ENCODE results near the gene COPS7B. TPM values are rescaled to one million over a fixed set of nuclear protein-coding genes. Genes with fewer than 3 reads are reported as not detected.

COPS7B gene
- total RNA-seq, 4 donors from 2014 or later = 21.3 to 51.3 (median 22.8) TPM

DNA sequence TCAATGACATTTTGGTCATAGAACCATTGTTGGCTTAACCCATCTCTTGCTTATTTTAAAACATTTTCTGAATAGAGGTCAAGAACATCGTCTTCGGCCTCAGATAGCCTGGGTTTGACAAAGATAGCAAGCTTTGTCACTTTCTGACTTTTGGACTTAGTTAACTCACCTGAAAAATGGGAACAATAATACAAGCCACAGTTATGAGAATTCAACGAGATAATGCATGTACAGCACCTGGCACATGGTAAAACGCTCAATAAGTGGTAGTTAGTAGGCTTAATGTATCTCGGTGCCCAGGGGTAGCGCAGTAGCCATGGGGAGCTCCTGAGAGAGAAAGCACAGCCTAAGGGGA lies 446 bp upstream of the COPS7B start:
- peak overlapping the region; percentile 72 to 97 (median 88) for H3K4me3 ChIP-seq
- in situ Hi-C loops (cut with MboI; ENCODE audit: low pct_ligation_motif_present in 1 of 4, low pct_unique_long_range_greater_than_20kb in 1 of 4, low sequenced_read_pairs in 3 of 4) = no loop called here
- TF ChIP-seq EP300 (IDR thresholded peaks at IDR 0.05; ENCODE audit: low read depth) (no peak), POLR2A (IDR thresholded peaks at IDR 0.05) (no peak), POLR2AphosphoS5 (IDR thresholded peaks at IDR 0.05) (no peak)
- TF ChIP-seq, protein P1, sequence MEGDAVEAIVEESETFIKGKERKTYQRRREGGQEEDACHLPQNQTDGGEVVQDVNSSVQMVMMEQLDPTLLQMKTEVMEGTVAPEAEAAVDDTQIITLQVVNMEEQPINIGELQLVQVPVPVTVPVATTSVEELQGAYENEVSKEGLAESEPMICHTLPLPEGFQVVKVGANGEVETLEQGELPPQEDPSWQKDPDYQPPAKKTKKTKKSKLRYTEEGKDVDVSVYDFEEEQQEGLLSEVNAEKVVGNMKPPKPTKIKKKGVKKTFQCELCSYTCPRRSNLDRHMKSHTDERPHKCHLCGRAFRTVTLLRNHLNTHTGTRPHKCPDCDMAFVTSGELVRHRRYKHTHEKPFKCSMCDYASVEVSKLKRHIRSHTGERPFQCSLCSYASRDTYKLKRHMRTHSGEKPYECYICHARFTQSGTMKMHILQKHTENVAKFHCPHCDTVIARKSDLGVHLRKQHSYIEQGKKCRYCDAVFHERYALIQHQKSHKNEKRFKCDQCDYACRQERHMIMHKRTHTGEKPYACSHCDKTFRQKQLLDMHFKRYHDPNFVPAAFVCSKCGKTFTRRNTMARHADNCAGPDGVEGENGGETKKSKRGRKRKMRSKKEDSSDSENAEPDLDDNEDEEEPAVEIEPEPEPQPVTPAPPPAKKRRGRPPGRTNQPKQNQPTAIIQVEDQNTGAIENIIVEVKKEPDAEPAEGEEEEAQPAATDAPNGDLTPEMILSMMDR (IDR thresholded peaks at IDR 0.05) = no peak
- 25 to 29% methylated on average over 6 of the region's 6 CpGs for WGBS, 2 donors (ENCODE audit: low coverage in 1 of 2)
- intact Hi-C loops (cut with DNase I; ENCODE audit: low total_unique reads) = no loop called here
- no peaks in the 10 kb centered on the region for H3K36me3 ChIP-seq
- no peak for DNase-seq
- H3K4me1 ChIP-seq = peaks cover 15 to 50% (median 39%) of the 10 kb centered on the region in 4 donors
- no peaks in the 10 kb centered on the region for H3K27me3 ChIP-seq
- peak overlapping the region; percentile 74 to 84 (median 78) for H3K27ac ChIP-seq
- H3K9me3 ChIP-seq = no peaks in the 10 kb centered on the region

DNA sequence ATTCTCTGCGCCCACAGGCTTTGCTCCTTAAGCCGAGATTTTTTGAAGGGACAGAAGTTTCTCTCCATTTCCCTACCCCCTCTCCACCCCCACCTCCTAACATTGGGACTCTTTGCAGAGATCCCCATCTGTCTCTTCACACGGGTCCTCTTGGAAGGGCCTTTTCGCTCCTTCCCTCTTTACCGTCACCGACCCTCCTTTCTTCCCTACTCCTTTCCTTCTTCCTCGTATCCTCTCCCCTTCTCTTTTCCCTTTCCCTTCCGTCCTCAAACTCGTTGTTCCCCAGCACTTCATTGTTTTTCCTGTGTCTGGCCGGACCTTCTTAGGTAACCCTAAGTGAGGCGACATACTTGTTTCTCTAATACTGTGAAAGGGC lies 660 bp downstream of the COPS7B start:
- 18 to 32% methylated on average over 11 of the region's 11 CpGs for WGBS, 2 donors (ENCODE audit: low coverage in 1 of 2)
- Histone ChIP-seq H3K27me3 (no peaks in the 10 kb centered on the region), H3K27ac (peak overlapping the region; percentile 74 to 84 (median 78)), H3K36me3 (peaks cover 0 to 4% (median 0%) of the 10 kb centered on the region in 4 donors), H3K4me1 (peaks cover 15 to 50% (median 38%) of the 10 kb centered on the region in 4 donors), H3K4me3 (peak overlapping the region; percentile 72 to 97 (median 88)), H3K9me3 (no peaks in the 10 kb centered on the region)
- in situ Hi-C loops (cut with MboI; ENCODE audit: low pct_ligation_motif_present in 1 of 4, low pct_unique_long_range_greater_than_20kb in 1 of 4, low sequenced_read_pairs in 3 of 4) (no loop called here), intact Hi-C loops (cut with DNase I; ENCODE audit: low total_unique reads) (no loop called here)
- TF ChIP-seq POLR2AphosphoS5 (IDR thresholded peaks at IDR 0.05) (no peak), POLR2A (IDR thresholded peaks at IDR 0.05) (no peak), EP300 (IDR thresholded peaks at IDR 0.05; ENCODE audit: low read depth) (no peak)
- TF ChIP-seq, protein P1 (IDR thresholded peaks at IDR 0.05) = peak in 1 of 5 experiments; percentile 2
- no peak for DNase-seq

DNA sequence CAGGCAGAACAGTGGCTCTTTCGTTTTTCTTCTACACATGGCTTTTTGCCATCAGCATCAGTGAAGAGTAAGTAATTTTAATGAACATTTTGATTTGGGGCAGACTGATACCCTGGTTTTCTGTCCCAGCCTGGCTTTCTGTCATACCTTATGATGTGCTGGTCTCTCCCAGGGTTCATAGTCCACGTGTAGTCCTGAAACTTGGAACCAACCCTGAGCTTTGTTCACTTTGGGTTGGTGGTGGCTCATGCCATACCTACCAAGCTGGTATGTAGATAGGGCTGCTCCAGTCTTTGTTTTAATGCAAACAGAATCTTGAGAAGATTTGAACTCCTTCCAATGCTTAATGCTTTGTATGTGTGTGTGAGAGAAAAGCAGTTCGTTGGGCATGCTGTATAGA lies 4.9 kb downstream of the COPS7B start:
- DNase-seq = no peak
- no peak overlapping the region for H3K27ac ChIP-seq
- WGBS, 2 donors (ENCODE audit: low coverage in 1 of 2) = 77 to 84% methylated on average over 3 of the region's 3 CpGs
- H3K4me3 ChIP-seq = no peak overlapping the region
- H3K9me3 ChIP-seq = no peaks in the 10 kb centered on the region
- TF ChIP-seq EP300 (IDR thresholded peaks at IDR 0.05; ENCODE audit: low read depth) (no peak), POLR2AphosphoS5 (IDR thresholded peaks at IDR 0.05) (no peak), POLR2A (IDR thresholded peaks at IDR 0.05) (no peak)
- TF ChIP-seq, protein P1 (IDR thresholded peaks at IDR 0.05) = no peak
- peaks cover 7 to 20% (median 11%) of the 10 kb centered on the region in 4 donors for H3K4me1 ChIP-seq
- intact Hi-C loops (cut with DNase I; ENCODE audit: low total_unique reads) = no loop called here
- H3K36me3 ChIP-seq = peaks cover 0 to 17% (median 2%) of the 10 kb centered on the region in 4 donors
- in situ Hi-C loops (cut with MboI; ENCODE audit: low pct_ligation_motif_present in 1 of 4, low pct_unique_long_range_greater_than_20kb in 1 of 4, low sequenced_read_pairs in 3 of 4) = no loop called here
- no peaks in the 10 kb centered on the region for H3K27me3 ChIP-seq

DNA sequence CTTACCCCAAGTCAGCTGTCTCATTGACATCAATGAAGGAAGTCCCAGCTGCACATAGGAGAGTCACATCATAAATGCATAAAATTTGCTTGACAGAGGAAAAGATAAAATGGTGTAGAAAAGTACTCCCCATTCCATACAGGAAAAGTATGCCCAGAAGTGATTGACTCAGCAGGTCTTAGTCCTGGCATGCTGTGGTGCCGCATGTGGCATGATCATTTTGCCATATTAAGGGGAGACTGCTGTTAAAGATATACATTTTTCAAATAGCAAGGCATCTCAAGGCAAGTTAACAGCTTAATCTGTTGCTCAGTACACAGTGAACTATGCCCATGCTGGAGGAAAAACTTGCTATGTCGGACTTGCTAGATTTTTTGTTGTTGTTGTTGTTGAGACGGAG lies 8.1 kb downstream of the COPS7B start:
- H3K27ac ChIP-seq = no peak overlapping the region
- no peak for DNase-seq
- 96 to 100% methylated on average over 1 to 3 of the region's 3 CpGs for WGBS, 2 donors (ENCODE audit: low coverage in 1 of 2)
- H3K27me3 ChIP-seq = no peaks in the 10 kb centered on the region
- H3K9me3 ChIP-seq = no peaks in the 10 kb centered on the region
- intact Hi-C loops (cut with DNase I; ENCODE audit: low total_unique reads) (no loop called here), in situ Hi-C loops (cut with MboI; ENCODE audit: low pct_ligation_motif_present in 1 of 4, low pct_unique_long_range_greater_than_20kb in 1 of 4, low sequenced_read_pairs in 3 of 4) (no loop called here)
- H3K36me3 ChIP-seq = peaks cover 0 to 32% (median 8%) of the 10 kb centered on the region in 4 donors
- H3K4me3 ChIP-seq = no peak overlapping the region
- H3K4me1 ChIP-seq = peaks cover 0 to 7% (median 0%) of the 10 kb centered on the region in 4 donors
- TF ChIP-seq, protein P1 (IDR thresholded peaks at IDR 0.05) = no peak
- TF ChIP-seq POLR2A (IDR thresholded peaks at IDR 0.05) (no peak), EP300 (IDR thresholded peaks at IDR 0.05; ENCODE audit: low read depth) (no peak), POLR2AphosphoS5 (IDR thresholded peaks at IDR 0.05) (no peak)

Data from transverse colon (tissue), 4 donors.